ENCODE data around the gene SCAMP4.

DNA sequence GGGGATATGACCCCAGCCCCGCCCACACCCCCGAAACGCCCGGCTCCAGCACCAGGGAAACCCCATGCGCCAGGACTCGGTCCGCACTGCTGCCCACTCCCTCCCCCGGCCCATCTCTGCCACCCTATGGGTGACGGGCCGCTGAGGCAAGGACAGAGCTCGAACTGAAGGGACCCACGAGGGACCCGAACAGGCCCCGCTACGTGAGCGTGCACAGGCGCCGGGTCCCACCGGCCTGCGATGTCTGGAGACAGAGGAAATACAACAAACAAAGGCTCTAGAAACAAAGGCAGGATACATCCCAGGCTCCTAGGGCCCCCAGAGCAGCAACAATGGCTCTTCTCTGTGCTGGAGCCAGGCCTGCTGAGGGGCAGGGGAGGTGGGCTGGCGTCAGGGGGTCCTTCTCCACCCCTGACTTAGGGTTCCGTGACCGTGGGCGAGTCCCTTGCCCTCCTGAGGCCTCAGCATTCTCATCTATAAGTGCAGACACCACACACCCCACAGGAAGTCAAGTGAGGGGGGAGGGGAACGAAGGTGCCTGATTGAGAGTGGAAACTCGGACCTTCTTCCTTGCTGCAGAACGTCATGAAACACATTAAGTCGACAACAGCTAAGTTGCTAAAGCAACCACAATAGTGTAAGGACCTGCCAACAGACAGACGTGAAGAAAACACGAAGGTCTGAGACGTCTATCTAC is 23.0 kb upstream of the SCAMP4 start:
- TF ChIP-seq, protein P1, sequence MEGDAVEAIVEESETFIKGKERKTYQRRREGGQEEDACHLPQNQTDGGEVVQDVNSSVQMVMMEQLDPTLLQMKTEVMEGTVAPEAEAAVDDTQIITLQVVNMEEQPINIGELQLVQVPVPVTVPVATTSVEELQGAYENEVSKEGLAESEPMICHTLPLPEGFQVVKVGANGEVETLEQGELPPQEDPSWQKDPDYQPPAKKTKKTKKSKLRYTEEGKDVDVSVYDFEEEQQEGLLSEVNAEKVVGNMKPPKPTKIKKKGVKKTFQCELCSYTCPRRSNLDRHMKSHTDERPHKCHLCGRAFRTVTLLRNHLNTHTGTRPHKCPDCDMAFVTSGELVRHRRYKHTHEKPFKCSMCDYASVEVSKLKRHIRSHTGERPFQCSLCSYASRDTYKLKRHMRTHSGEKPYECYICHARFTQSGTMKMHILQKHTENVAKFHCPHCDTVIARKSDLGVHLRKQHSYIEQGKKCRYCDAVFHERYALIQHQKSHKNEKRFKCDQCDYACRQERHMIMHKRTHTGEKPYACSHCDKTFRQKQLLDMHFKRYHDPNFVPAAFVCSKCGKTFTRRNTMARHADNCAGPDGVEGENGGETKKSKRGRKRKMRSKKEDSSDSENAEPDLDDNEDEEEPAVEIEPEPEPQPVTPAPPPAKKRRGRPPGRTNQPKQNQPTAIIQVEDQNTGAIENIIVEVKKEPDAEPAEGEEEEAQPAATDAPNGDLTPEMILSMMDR (IDR thresholded peaks at IDR 0.05), result no peak
- TF ChIP-seq POLR2AphosphoS5 (IDR thresholded peaks at IDR 0.05; ENCODE audit: low read depth, low read length) (no peak), GATA2 (CRISPR knock-in tag; IDR thresholded peaks at IDR 0.05) (no peak), TAF1 (IDR thresholded peaks at IDR 0.05; ENCODE audit: borderline replicate concordance, low read depth, low read length) (no peak), NRF1 (IDR thresholded peaks at IDR 0.05; ENCODE audit: low read depth, low read length) (no peak), SMC3 (IDR thresholded peaks at IDR 0.05; ENCODE audit: low read depth, low read length) (no peak)
- TF ChIP-seq, protein P2, sequence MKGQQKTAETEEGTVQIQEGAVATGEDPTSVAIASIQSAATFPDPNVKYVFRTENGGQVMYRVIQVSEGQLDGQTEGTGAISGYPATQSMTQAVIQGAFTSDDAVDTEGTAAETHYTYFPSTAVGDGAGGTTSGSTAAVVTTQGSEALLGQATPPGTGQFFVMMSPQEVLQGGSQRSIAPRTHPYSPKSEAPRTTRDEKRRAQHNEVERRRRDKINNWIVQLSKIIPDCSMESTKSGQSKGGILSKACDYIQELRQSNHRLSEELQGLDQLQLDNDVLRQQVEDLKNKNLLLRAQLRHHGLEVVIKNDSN (IDR thresholded peaks at IDR 0.05; ENCODE audit: borderline replicate concordance, low read depth), result no peak
- TF ChIP-seq, protein P3, sequence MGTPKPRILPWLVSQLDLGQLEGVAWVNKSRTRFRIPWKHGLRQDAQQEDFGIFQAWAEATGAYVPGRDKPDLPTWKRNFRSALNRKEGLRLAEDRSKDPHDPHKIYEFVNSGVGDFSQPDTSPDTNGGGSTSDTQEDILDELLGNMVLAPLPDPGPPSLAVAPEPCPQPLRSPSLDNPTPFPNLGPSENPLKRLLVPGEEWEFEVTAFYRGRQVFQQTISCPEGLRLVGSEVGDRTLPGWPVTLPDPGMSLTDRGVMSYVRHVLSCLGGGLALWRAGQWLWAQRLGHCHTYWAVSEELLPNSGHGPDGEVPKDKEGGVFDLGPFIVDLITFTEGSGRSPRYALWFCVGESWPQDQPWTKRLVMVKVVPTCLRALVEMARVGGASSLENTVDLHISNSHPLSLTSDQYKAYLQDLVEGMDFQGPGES (IDR thresholded peaks at IDR 0.05; ENCODE audit: low read depth, low read length), result no peak
- TF ChIP-seq, protein P4, sequence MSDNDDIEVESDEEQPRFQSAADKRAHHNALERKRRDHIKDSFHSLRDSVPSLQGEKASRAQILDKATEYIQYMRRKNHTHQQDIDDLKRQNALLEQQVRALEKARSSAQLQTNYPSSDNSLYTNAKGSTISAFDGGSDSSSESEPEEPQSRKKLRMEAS (IDR thresholded peaks at IDR 0.05; ENCODE audit: low read depth), result no peak
